H1 (cell line): ENCODE results near the gene RYK. TPM values are rescaled to one million over a fixed set of nuclear protein-coding genes. Genes with fewer than 3 reads are reported as not detected.

Experiments
- CTCF ChIA-PET: fragments of 300-600 bp; sonication (Branson Sonifier 250); formaldehyde crosslinking; loops from one replicate; lab custom pipeline; 2021; ENCODE audit not compliant: partially characterized antibody; lab: Charles Lee
- POLR2A ChIA-PET: fragments of 300-600 bp; sonication (Branson Sonifier 250); formaldehyde crosslinking; loops from one replicate; lab custom pipeline; 2021; ENCODE audit warnings: inconsistent platforms; ENCODE audit not compliant: partially characterized antibody; lab: Charles Lee
- DNase-seq, 2 experiments: peaks; one replicate each; pipeline versions ENCODE4 v3.0.0 to v3.0.0-alpha.2; 2010 to 2022; ENCODE audit warnings: low spot score in 2 of 2, low read depth in 1 of 2, mixed read lengths in 1 of 2
- FAIRE-seq: peaks from 2 replicates; lab custom pipeline; 2011; peaks lifted over from hg19 to GRCh38; lab: Jason Lieb, UNC
- H2AFZ ChIP-seq: 2 replicates; pipeline ENCODE4 v1.8.1; 2012; ENCODE audit warnings: low read length, inconsistent platforms
- H2AK5ac ChIP-seq: 2 replicates; pipeline ENCODE4 v1.6.1; 2013; ENCODE audit warnings: low read depth, low read length
- H2BK120ac ChIP-seq: replicated peaks from 2 replicates; pipeline ENCODE3; 2013; ENCODE audit warnings: low read depth, low read length, inconsistent platforms
- H2BK12ac ChIP-seq: 2 replicates; pipeline ENCODE4 v1.6.1; 2013; ENCODE audit warnings: low read depth, low read length
- H2BK15ac ChIP-seq: 2 replicates; pipeline ENCODE4 v1.6.1; 2013; ENCODE audit warnings: low read length
- H2BK20ac ChIP-seq: 2 replicates; pipeline ENCODE4 v1.6.1; 2013; ENCODE audit warnings: low read length
- H2BK5ac ChIP-seq: 2 replicates; pipeline ENCODE4 v1.6.1; 2013; ENCODE audit warnings: low read depth, low read length
- H3K14ac ChIP-seq: 2 replicates; pipeline ENCODE4 v1.6.1; 2013; ENCODE audit warnings: inconsistent platforms; ENCODE audit not compliant: insufficient read length
- H3K18ac ChIP-seq: 2 replicates; pipeline ENCODE4 v1.6.1; 2013; ENCODE audit warnings: low read length; ENCODE audit errors: extremely low read depth
- H3K23ac ChIP-seq: 2 replicates; pipeline ENCODE4 v1.6.1; 2013; ENCODE audit warnings: inconsistent platforms; ENCODE audit not compliant: insufficient read length
- H3K23me2 ChIP-seq: 2 replicates; pipeline ENCODE4 v1.6.1; 2013; ENCODE audit warnings: low read depth, low read length
- H3K27ac ChIP-seq: 2 replicates; pipeline ENCODE4 v1.6.1; 2011; ENCODE audit warnings: low read depth, low read length, inconsistent platforms
- H3K27me3 ChIP-seq, 4 experiments: replicated peaks in 1 of 4; 1 replicate in 1 of 4; 2 replicates in 3 of 4; pipeline versions ENCODE4 v1.6.1 to v1.8.1; 2011 to 2013; ENCODE audit warnings: low read length in 3 of 4, mild to moderate bottlenecking in 3 of 4, inconsistent platforms in 2 of 4, mixed read lengths in 2 of 4, moderate library complexity in 1 of 4; ENCODE audit not compliant: control insufficient read depth in 3 of 4, insufficient read depth in 3 of 4; ENCODE audit errors: extremely low read depth in 1 of 4
- H3K36me3 ChIP-seq, 4 experiments: 2 replicates each; pipeline versions ENCODE4 v1.6.1 to v1.8.1; 2011 to 2013; ENCODE audit warnings: mild to moderate bottlenecking in 4 of 4, low read length in 3 of 4, moderate library complexity in 2 of 4, control low read depth in 1 of 4, inconsistent platforms in 1 of 4; ENCODE audit not compliant: insufficient read depth in 4 of 4, control insufficient read depth in 2 of 4
- H3K4ac ChIP-seq: replicated peaks from 2 replicates; pipeline ENCODE3; 2013; ENCODE audit warnings: low read length, low read depth, mixed read lengths, inconsistent platforms; ENCODE audit not compliant: insufficient read length
- H3K4me1 ChIP-seq, 4 experiments: replicated peaks in 1 of 4; 1 replicate in 1 of 4; 2 replicates in 3 of 4; pipeline versions ENCODE4 v1.6.1 to v1.8.1; 2011 to 2013; ENCODE audit warnings: low read length in 3 of 4, inconsistent platforms in 2 of 4, mixed read lengths in 1 of 4; ENCODE audit not compliant: insufficient read depth in 4 of 4, control insufficient read depth in 3 of 4
- H3K4me2 ChIP-seq, 2 experiments: 2 replicates each; pipeline versions ENCODE4 v1.6.1 to v1.8.1; 2011 to 2013; ENCODE audit warnings: low read depth in 2 of 2, low read length in 2 of 2, control low read depth in 1 of 2, inconsistent platforms in 1 of 2, mild to moderate bottlenecking in 1 of 2; ENCODE audit not compliant: insufficient read depth in 1 of 2
- H3K4me3 ChIP-seq, 4 experiments: fragments of 200-600, 300-600 bp in 1 of 4; sonication (generic), shearing (Covaris generic), sonication (Bioruptor Twin) in 1 of 4; 2 replicates each; pipeline versions ENCODE4 v1.5.1 to v1.8.1; 2011 to 2016; ENCODE audit warnings: low read length in 4 of 4, low read depth in 3 of 4, control low read depth in 2 of 4, inconsistent platforms in 2 of 4, mild to moderate bottlenecking in 2 of 4, mixed read lengths in 1 of 4, moderate library complexity in 1 of 4; ENCODE audit not compliant: insufficient read depth in 2 of 4; ENCODE audit errors: extremely low read depth in 1 of 4
- H3K56ac ChIP-seq: replicated peaks from 2 replicates; pipeline ENCODE3; 2013; ENCODE audit warnings: low read depth, mild to moderate bottlenecking, mixed read lengths, low read length, inconsistent platforms; ENCODE audit not compliant: insufficient read length
- H3K79me1 ChIP-seq: 2 replicates; pipeline ENCODE4 v1.6.1; 2013; ENCODE audit warnings: low read depth, low read length, control low read depth
- H3K79me2 ChIP-seq, 2 experiments: 2 replicates each; pipeline versions ENCODE4 v1.6.1 to v1.8.1; 2012 to 2013; ENCODE audit warnings: low read length in 2 of 2, mild to moderate bottlenecking in 2 of 2, inconsistent platforms in 1 of 2; ENCODE audit not compliant: insufficient read depth in 2 of 2, control insufficient read depth in 1 of 2
- H3K9ac ChIP-seq, 4 experiments: replicated peaks in 1 of 4; 1 replicate in 1 of 4; 2 replicates in 3 of 4; pipeline versions ENCODE4 v1.6.1 to v1.8.1; 2011 to 2013; ENCODE audit warnings: low read depth in 3 of 4, low read length in 3 of 4, control low read depth in 2 of 4, mild to moderate bottlenecking in 2 of 4, moderate library complexity in 2 of 4, inconsistent platforms in 1 of 4; ENCODE audit errors: extremely low read depth in 1 of 4
- H3K9me3 ChIP-seq, 2 experiments: 2 replicates each; pipeline versions ENCODE4 v1.6.1 to v1.8.1; 2012 to 2013; ENCODE audit warnings: mild to moderate bottlenecking in 2 of 2, moderate library complexity in 2 of 2, control low read depth in 1 of 2, inconsistent platforms in 1 of 2, low read depth in 1 of 2, low read length in 1 of 2, mixed read lengths in 1 of 2; ENCODE audit not compliant: insufficient read depth in 2 of 2
- H4K20me1 ChIP-seq, 2 experiments: replicated peaks in 1 of 2; 2 replicates each; pipeline versions ENCODE3 to v1.8.1; 2011 to 2013; ENCODE audit warnings: inconsistent platforms in 2 of 2, low read length in 2 of 2, mild to moderate bottlenecking in 1 of 2; ENCODE audit not compliant: insufficient read depth in 2 of 2, control insufficient read depth in 1 of 2
- H4K5ac ChIP-seq: 2 replicates; pipeline ENCODE4 v1.6.1; 2013; ENCODE audit warnings: low read length, low read depth, mixed read lengths, inconsistent platforms; ENCODE audit not compliant: insufficient read length
- H4K8ac ChIP-seq: 2 replicates; pipeline ENCODE4 v1.8.0; 2013; ENCODE audit warnings: mild to moderate bottlenecking, moderate library complexity, low read length, inconsistent platforms; ENCODE audit not compliant: insufficient read depth; ENCODE audit errors: extremely low read depth
- H4K91ac ChIP-seq: replicated peaks from 2 replicates; pipeline ENCODE3; 2013; ENCODE audit warnings: low read length, mixed read lengths, inconsistent platforms; ENCODE audit not compliant: insufficient read length
- JUN ChIP-seq: IDR thresholded peaks from 2 replicates; pipeline ENCODE4 v1.6.1; 2011; ENCODE audit warnings: low read depth, mild to moderate bottlenecking, improper control_type of control experiment, low read length
- NRF1 ChIP-seq: IDR thresholded peaks from 2 replicates; pipeline ENCODE4 v1.6.1; 2011; ENCODE audit warnings: mild to moderate bottlenecking, low read depth, low read length, improper control_type of control experiment
- WGBS, 2 experiments: shearing (Covaris generic) in 1 of 2; methylation state at CpG; one replicate each; pipeline versions ENCODE4 v1.1.6 to v1.1.7; 2013 to 2015; ENCODE audit warnings: low lambda C conversion rate in 2 of 2, mixed read lengths in 2 of 2, inconsistent platforms in 1 of 2, low coverage in 1 of 2, missing lambda C conversion rate in 1 of 2; ENCODE audit not compliant: insufficient replicate concordance in 2 of 2, insufficient coverage in 1 of 2, insufficient read length in 1 of 2; ENCODE audit errors: extremely low coverage in 1 of 2, missing lambda C conversion rate in 1 of 2; 5-methylcytosine and 5-hydroxymethylcytosine counted together
- polyA plus RNA-seq, 7 experiments: library from polyadenylated mRNA; depleted of rRNA in 3 of 7; stranded (reverse) in 5 of 7; unstranded in 2 of 7; fragments of >200 nt in 5 of 7; fragments of 200-250 nt in 2 of 7; gene quantifications; 1 replicate in 5 of 7; 2 replicates in 1 of 7; 4 replicates in 1 of 7; pipeline versions ENCODE4 v1.2.1 to v1.2.3, GENCODE V29; 2011 to 2013; ENCODE audit warnings: missing spikeins in 2 of 7, mixed read lengths in 2 of 7
- total RNA-seq: library from RNA; stranded (reverse); fragmentation: NEBNext Ultra II Directional; extraction: Animal tissue kit (Norgen Biotek cat#: 25700); gene quantifications from 2 replicates; pipeline ENCODE4 v1.2.1, GENCODE V29; 2021

RYK gene
- total and polyA plus RNA-seq, 2 of the 8 experiments (the other 6 are each of a cell fraction or from before 2014, with no cell fraction given): 30.5 to 63.8 TPM

DNA sequence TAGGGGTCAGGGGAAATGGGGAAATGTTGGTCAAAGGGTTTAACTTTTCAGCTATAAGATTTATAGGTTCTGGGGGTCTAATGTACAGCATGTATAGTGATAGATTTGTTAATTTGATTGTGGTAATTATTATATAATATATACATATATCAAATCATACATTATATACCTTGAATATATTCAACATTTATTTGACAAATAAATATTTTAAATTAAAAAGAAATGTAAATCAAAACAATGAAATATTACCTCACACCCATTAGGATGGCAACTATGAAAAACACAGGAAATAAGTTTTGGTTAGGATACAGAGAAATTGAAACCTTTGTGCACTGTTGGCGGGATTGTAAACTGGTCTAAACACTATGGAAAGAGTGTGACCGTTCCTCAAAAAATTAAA lies 135.9 kb downstream of the RYK start:
- H2AFZ ChIP-seq: no peak overlapping the region
- no peak overlapping the region for H2BK12ac ChIP-seq
- ChIA-PET POLR2A (no interaction called here), CTCF (interaction anchor here (0.7 kb wide), 1 partner anchor 282 kb away, joined by 3 read pairs; no protein-coding TSS in a partner anchor)
- H3K79me2 ChIP-seq: no peaks in the 10 kb centered on the region
- H2BK20ac ChIP-seq: no peak overlapping the region
- no peak for DNase-seq
- no peaks in the 10 kb centered on the region for H3K23me2 ChIP-seq
- no peak for TF ChIP-seq NRF1
- TF ChIP-seq JUN: no peak
- H3K23ac ChIP-seq: no peak overlapping the region
- H3K4me2 ChIP-seq: no peak overlapping the region
- no peak overlapping the region for H3K18ac ChIP-seq
- no peak overlapping the region for H2BK5ac ChIP-seq
- no peak overlapping the region for H3K4me3 ChIP-seq
- no peaks in the 10 kb centered on the region for H3K27me3 ChIP-seq
- H3K27ac ChIP-seq: no peak overlapping the region
- peaks cover 0 to 4% of the 10 kb centered on the region in 2 experiments; a peak in 1 of 4 replicates for H3K9me3 ChIP-seq
- no peaks in the 10 kb centered on the region for H3K36me3 ChIP-seq
- 0 out of 7 replicates have a peak, but pooled peaks cover 0 to 2% (median 0%) of the 10 kb centered on the region in 4 experiments for H3K4me1 ChIP-seq
- H3K9ac ChIP-seq: no peak overlapping the region
- H3K14ac ChIP-seq: no peak overlapping the region
- H4K5ac ChIP-seq: no peak overlapping the region
- FAIRE-seq: no peak
- no peak overlapping the region for H2AK5ac ChIP-seq
- no peaks in the 10 kb centered on the region for H4K20me1 ChIP-seq
- no peaks in the 10 kb centered on the region for H3K79me1 ChIP-seq
- H2BK120ac ChIP-seq: no peak overlapping the region
- H3K56ac ChIP-seq: no peak overlapping the region
- 91% methylated on average over 2 of the region's 2 CpGs; no CpG with 5 or more reads in 1 of the 2 experiments for WGBS, 2 experiments
- no peak overlapping the region for H2BK15ac ChIP-seq
- H3K4ac ChIP-seq: no peak overlapping the region
- no peak overlapping the region for H4K8ac ChIP-seq
- no peak overlapping the region for H4K91ac ChIP-seq
